ENCODE results near the gene CD53. TPM values are rescaled to one million over a fixed set of nuclear protein-coding genes. Genes with fewer than 3 reads are reported as not detected.

Gene CD53
- total RNA-seq, 2 experiments from 2014 or later = 134 to 180 TPM

DNA sequence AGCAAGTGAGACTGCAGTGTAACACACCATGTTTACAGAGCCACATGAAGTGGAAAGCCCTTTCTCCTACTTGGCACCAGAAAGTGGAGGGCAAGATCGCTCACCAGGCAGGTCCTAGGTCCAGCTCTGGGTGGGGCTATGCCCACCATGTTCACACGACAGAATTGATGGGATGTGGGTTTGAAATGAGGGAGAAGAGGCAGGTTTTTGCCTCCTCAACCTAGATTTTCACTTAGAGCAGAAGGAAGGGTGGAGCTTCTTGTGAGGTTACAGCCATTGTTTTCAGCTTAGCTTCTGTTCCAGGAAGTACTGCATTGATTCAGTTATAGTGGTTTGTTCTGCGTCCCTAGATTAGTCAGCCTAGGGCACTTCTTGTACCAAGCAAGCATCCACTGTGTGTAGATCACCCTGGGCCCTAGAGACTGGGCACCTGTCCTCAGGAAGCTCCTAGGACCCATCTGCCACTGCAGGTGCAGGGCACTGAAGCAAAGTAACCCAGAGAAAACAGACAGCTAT lies 2.3 kb downstream of the CD53 start:
- no peaks in the 10 kb centered on the region for H3K9me2 ChIP-seq (ENCODE audit: insufficient read depth, low read length)
- ChIA-PET CTCF (ENCODE audit: unreplicated experiment) (interaction anchor here (0.6 to 1.5 kb wide), 3 partner anchors 16 to 758 kb away, joined by 3 read pairs; no protein-coding TSS in a partner anchor), POLR2A (interaction anchor here (0.7 to 1.9 kb wide), 7 partner anchors 10 to 89 kb away, joined by 3 to 6 read pairs (median 3); no protein-coding TSS in a partner anchor)
- H3K36me3 ChIP-seq (ENCODE audit: insufficient read depth, low read length) = peaks cover 19% of the 10 kb centered on the region
- peak overlapping the region; percentile 24 for H2AFZ ChIP-seq (ENCODE audit: low read length)
- H3K27ac ChIP-seq (ENCODE audit: low read depth, low read length, poor library complexity, severe bottlenecking) = peak overlapping the region; percentile 98
- peaks cover 72% of the 10 kb centered on the region for H3K79me2 ChIP-seq (ENCODE audit: insufficient read depth, low read depth, low read length)
- DNase-seq (ENCODE audit: low spot score) = peak; percentile 78
- BruUV-seq (replicated peaks) = no TSS peak
- peak overlapping the region; percentile 82 for H3K4me3 ChIP-seq (ENCODE audit: low read depth, low read length, poor library complexity, severe bottlenecking)
- H3K9me3 ChIP-seq (ENCODE audit: low read length) = no peaks in the 10 kb centered on the region
- H4K20me1 ChIP-seq (ENCODE audit: insufficient read depth, low read length) = no peaks in the 10 kb centered on the region
- TF ChIP-seq, protein P1, sequence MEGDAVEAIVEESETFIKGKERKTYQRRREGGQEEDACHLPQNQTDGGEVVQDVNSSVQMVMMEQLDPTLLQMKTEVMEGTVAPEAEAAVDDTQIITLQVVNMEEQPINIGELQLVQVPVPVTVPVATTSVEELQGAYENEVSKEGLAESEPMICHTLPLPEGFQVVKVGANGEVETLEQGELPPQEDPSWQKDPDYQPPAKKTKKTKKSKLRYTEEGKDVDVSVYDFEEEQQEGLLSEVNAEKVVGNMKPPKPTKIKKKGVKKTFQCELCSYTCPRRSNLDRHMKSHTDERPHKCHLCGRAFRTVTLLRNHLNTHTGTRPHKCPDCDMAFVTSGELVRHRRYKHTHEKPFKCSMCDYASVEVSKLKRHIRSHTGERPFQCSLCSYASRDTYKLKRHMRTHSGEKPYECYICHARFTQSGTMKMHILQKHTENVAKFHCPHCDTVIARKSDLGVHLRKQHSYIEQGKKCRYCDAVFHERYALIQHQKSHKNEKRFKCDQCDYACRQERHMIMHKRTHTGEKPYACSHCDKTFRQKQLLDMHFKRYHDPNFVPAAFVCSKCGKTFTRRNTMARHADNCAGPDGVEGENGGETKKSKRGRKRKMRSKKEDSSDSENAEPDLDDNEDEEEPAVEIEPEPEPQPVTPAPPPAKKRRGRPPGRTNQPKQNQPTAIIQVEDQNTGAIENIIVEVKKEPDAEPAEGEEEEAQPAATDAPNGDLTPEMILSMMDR (conservative IDR thresholded peaks at IDR 0.05; ENCODE audit: low read length) = no peak
- no peak for TF ChIP-seq EZH2phosphoT487 (IDR thresholded peaks at IDR 0.05; ENCODE audit: borderline replicate concordance, low read depth, low read length)
- H3K4me2 ChIP-seq (ENCODE audit: low read length) = peak overlapping the region; percentile 95
- intact Hi-C loops (cut with micrococcal nuclease; ENCODE audit: unreplicated experiment) = loop anchor here (2.0 to 10.0 kb wide), 4 partner anchors 344 to 750 kb away; partner anchors contain the start of gene RBM15
- H3K4me1 ChIP-seq (ENCODE audit: insufficient read depth, low read length, poor library complexity, severe bottlenecking) = peaks cover 79% of the 10 kb centered on the region

DNA sequence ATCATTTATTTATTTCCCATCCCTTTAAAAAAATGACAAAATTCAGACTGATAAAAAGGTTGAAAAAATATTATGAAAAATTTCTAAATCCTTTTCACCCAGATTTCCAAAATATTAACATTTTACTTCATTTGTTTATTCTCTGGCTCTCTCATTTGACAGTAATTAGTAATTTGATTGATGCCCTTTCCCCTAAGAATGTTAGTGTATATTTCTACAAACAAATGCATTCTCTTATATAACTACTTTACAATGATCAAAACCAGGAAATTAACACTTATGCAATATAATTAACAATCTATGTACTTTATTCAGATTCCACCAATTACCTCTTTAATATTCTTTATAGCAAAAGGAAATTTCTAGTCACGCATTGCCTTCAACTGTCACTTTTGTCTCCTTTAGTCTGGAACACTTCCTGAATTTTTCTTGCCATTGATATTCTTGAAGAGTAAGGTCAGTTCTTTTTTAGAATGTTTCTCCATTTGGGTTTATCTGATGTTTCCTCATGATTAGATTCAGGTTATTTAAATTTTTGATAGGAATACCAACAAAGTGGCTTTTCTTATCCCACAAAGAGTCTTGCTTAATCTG lies 3.9 kb downstream of the CD53 start:
- Histone ChIP-seq H3K4me1 (ENCODE audit: insufficient read depth, low read length, poor library complexity, severe bottlenecking) (peaks cover 79% of the 10 kb centered on the region), H3K4me3 (ENCODE audit: low read depth, low read length, poor library complexity, severe bottlenecking) (peak overlapping the region; percentile 82), H3K27ac (ENCODE audit: low read depth, low read length, poor library complexity, severe bottlenecking) (no peak overlapping the region), H3K36me3 (ENCODE audit: insufficient read depth, low read length) (peaks cover 33% of the 10 kb centered on the region), H3K9me3 (ENCODE audit: low read length) (peaks cover 1% of the 10 kb centered on the region; the same call in 1 of the 2 replicates), H3K79me2 (ENCODE audit: insufficient read depth, low read depth, low read length) (peaks cover 88% of the 10 kb centered on the region), H4K20me1 (ENCODE audit: insufficient read depth, low read length) (no peaks in the 10 kb centered on the region), H2AFZ (ENCODE audit: low read length) (no peak overlapping the region), H3K9me2 (ENCODE audit: insufficient read depth, low read length) (no peaks in the 10 kb centered on the region), H3K4me2 (ENCODE audit: low read length) (peak overlapping the region; percentile 95)
- ChIA-PET POLR2A (interaction anchor here (0.7 to 2.0 kb wide), 4 partner anchors 12 to 149 kb away, joined by 3 to 6 read pairs (median 4); no protein-coding TSS in a partner anchor), CTCF (ENCODE audit: unreplicated experiment) (no interaction called here)
- DNase-seq (ENCODE audit: low spot score) = no peak
- no TSS peak for BruUV-seq (replicated peaks)
- intact Hi-C loops (cut with micrococcal nuclease; ENCODE audit: unreplicated experiment) = loop anchor here (10.0 kb wide), 3 partner anchors 528 to 748 kb away; partner anchors contain the start of gene RBM15
- TF ChIP-seq, protein P1 (conservative IDR thresholded peaks at IDR 0.05; ENCODE audit: low read length) = no peak
- TF ChIP-seq EZH2phosphoT487 (IDR thresholded peaks at IDR 0.05; ENCODE audit: borderline replicate concordance, low read depth, low read length) = no peak
